Measurements from ENCODE around the gene UNCX. TPM values are rescaled to one million over a fixed set of nuclear protein-coding genes. Genes with fewer than 3 reads are reported as not detected.

UNCX gene
- total and polyA plus RNA-seq, 2 experiments from 2014 or later = not detected

GRCh38 chr7:1283941-1284742, 51.5 kb downstream of the UNCX start (continued):
- TF ChIP-seq STAT1 (IDR thresholded peaks at IDR 0.05; ENCODE audit: unreplicated experiment) (no peak), ZNF114 (CRISPR knock-in tag; IDR thresholded peaks at IDR 0.05) (no peak), POLR2AphosphoS5 (IDR thresholded peaks at IDR 0.05; ENCODE audit: low read depth) (no peak)

GRCh38 chr7:1284743-1285458, 52.2 kb downstream of the UNCX start:
- no peak overlapping the region for H3K4me3 Mint-ChIP-seq
- H4K20me1 ChIP-seq (replicated peaks; ENCODE audit: insufficient read depth) = no peaks in the 10 kb centered on the region
- H3K9me2 ChIP-seq (ENCODE audit: insufficient read depth) = no peaks in the 10 kb centered on the region
- ATAC-seq (no peak; the same call in 2 of the 3 replicates), DNase-seq (ENCODE audit: low spot score) (no peak)
- no peak overlapping the region for H2AFZ ChIP-seq
- no peak overlapping the region for H3K4me3 ChIP-seq
- H3K36me3 ChIP-seq (ENCODE audit: insufficient read depth) = no peaks in the 10 kb centered on the region
- no peak overlapping the region for H3K4me2 ChIP-seq
- no peaks in the 10 kb centered on the region for H3K36me3 Mint-ChIP-seq (ENCODE audit: low read depth)
- peaks cover 13% of the 10 kb centered on the region for H3K27me3 Mint-ChIP-seq (ENCODE audit: insufficient read depth, low read depth, poor library complexity)
- no peak overlapping the region for H3K27ac Mint-ChIP-seq
- no peaks in the 10 kb centered on the region for H3K9me3 Mint-ChIP-seq
- H3K79me2 ChIP-seq (replicated peaks; ENCODE audit: insufficient read depth) = no peaks in the 10 kb centered on the region
- TF ChIP-seq POLR2AphosphoS5 (IDR thresholded peaks at IDR 0.05; ENCODE audit: low read depth) (no peak), EZH2 (IDR thresholded peaks at IDR 0.05; ENCODE audit: low read depth, unreplicated experiment) (no peak), CTCF (conservative IDR thresholded peaks at IDR 0.05; ENCODE audit: low read depth in 2 of 2) (no peak), ETS1 (IDR thresholded peaks at IDR 0.05) (no peak), ZNF462 (CRISPR knock-in tag; IDR thresholded peaks at IDR 0.05) (no peak), ZNF114 (CRISPR knock-in tag; IDR thresholded peaks at IDR 0.05) (no peak), ZNF331 (CRISPR knock-in tag; IDR thresholded peaks at IDR 0.05; ENCODE audit: low read depth) (no peak), REST (IDR thresholded peaks at IDR 0.05; ENCODE audit: unreplicated experiment) (no peak), JUNB (IDR thresholded peaks at IDR 0.05; ENCODE audit: unreplicated experiment) (no peak), STAT1 (IDR thresholded peaks at IDR 0.05; ENCODE audit: unreplicated experiment) (no peak)
- H3K27me3 ChIP-seq (ENCODE audit: insufficient read depth) = no peaks in the 10 kb centered on the region
- no peaks in the 10 kb centered on the region; the same call in 2 of the 3 replicates for H3K4me1 Mint-ChIP-seq
- no peaks in the 10 kb centered on the region; the same call in 1 of the 2 replicates for H3K4me1 ChIP-seq (ENCODE audit: insufficient read depth)
- H3F3A ChIP-seq (replicated peaks; ENCODE audit: low read depth) = 0 out of 2 replicates have a peak, but pooled peaks cover 2% of the 10 kb centered on the region
- no peak overlapping the region for H3K27ac ChIP-seq (ENCODE audit: low read depth)
